GM06990 (cell line): Measurements from ENCODE around the gene APBB3.
"Not testable (repeated sequence)": the region's sequence is repeated elsewhere in the genome, so short reads cannot be mapped to it uniquely, and the experiment has no call there.

ENCODE experiments used
- DNase-seq: peaks from one replicate; pipeline ENCODE4 v3.0.0-alpha.2; 2011; ENCODE audit not compliant: insufficient read length; ENCODE audit errors: extremely low read depth
- H3K27me3 ChIP-seq: replicated peaks from 2 replicates; pipeline ENCODE4 v1.6.0; 2011; ENCODE audit warnings: low read length; ENCODE audit not compliant: control insufficient read depth, insufficient read depth
- H3K36me3 ChIP-seq: 2 replicates; pipeline ENCODE4 v1.5.1; 2011; ENCODE audit warnings: low read length; ENCODE audit not compliant: control insufficient read depth, insufficient read depth
- H3K4me3 ChIP-seq: replicated peaks from 2 replicates; pipeline ENCODE4 v1.5.1; 2011; ENCODE audit warnings: low read depth, mild to moderate bottlenecking, control low read depth, low read length
- CTCF ChIP-seq: IDR thresholded peaks from 2 replicates; pipeline ENCODE4 v1.5.1; 2011; ENCODE audit warnings: low read length, control low read depth, mild to moderate bottlenecking, inconsistent platforms; ENCODE audit not compliant: insufficient read depth, poor library complexity, severe bottlenecking

The APBB3 gene

GRCh38 chr5:140605879-140606278, 41.5 kb upstream of the APBB3 start:
- no peak for DNase-seq
- no peaks in the 10 kb centered on the region for H3K36me3 ChIP-seq

GRCh38 chr5:140603734-140604133, 39.3 kb upstream of the APBB3 start:
- Histone ChIP-seq H3K4me3 (no peak overlapping the region), H3K27me3 (no peaks in the 10 kb centered on the region), H3K36me3 (no peaks in the 10 kb centered on the region)
- no peak for DNase-seq
- no peak for TF ChIP-seq CTCF

More at GRCh38 chr5:140605879-140606278, 41.5 kb upstream of the APBB3 start:
- no peak overlapping the region for H3K4me3 ChIP-seq
- no peak for TF ChIP-seq CTCF
- no peaks in the 10 kb centered on the region for H3K27me3 ChIP-seq

- not testable (repeated sequence) for DNase-seq
Measured at GRCh38 chr5:140603446-140603698, 39.0 kb upstream of the APBB3 start.

GRCh38 chr5:140602147-140602546, 37.7 kb upstream of the APBB3 start:
- DNase-seq = no peak
- TF ChIP-seq CTCF = no peak
- Histone ChIP-seq H3K4me3 (no peak overlapping the region), H3K36me3 (no peaks in the 10 kb centered on the region), H3K27me3 (no peaks in the 10 kb centered on the region)

More at GRCh38 chr5:140603446-140603698, 39.0 kb upstream of the APBB3 start:
- H3K4me3 ChIP-seq, H3K27me3 ChIP-seq, H3K36me3 ChIP-seq: not testable (repeated sequence)

GRCh38 chr5:140600096-140600495, 35.7 kb upstream of the APBB3 start:
- no peak for DNase-seq
- Histone ChIP-seq H3K27me3 (no peaks in the 10 kb centered on the region), H3K36me3 (no peaks in the 10 kb centered on the region), H3K4me3 (no peak overlapping the region)
- TF ChIP-seq CTCF = no peak

GRCh38 chr5:140598836-140599235, 34.4 kb upstream of the APBB3 start:
- no peak for DNase-seq
- Histone ChIP-seq H3K4me3 (no peak overlapping the region), H3K36me3 (no peaks in the 10 kb centered on the region), H3K27me3 (no peaks in the 10 kb centered on the region)
- TF ChIP-seq CTCF = no peak
